GM19023 (cell line): ENCODE results near the gene CNPY3.
A peak's percentile ranks its signal among the peaks of the same experiment; 100 is the strongest.

Experiments
- ATAC-seq: cut with Tn5 transposase; IDR thresholded peaks from one replicate; pipeline ENCODE4 v1.9.1; 2021; ENCODE audit warnings: mild to moderate bottlenecking, moderate library complexity; ENCODE audit not compliant: unreplicated experiment

Gene CNPY3

DNA sequence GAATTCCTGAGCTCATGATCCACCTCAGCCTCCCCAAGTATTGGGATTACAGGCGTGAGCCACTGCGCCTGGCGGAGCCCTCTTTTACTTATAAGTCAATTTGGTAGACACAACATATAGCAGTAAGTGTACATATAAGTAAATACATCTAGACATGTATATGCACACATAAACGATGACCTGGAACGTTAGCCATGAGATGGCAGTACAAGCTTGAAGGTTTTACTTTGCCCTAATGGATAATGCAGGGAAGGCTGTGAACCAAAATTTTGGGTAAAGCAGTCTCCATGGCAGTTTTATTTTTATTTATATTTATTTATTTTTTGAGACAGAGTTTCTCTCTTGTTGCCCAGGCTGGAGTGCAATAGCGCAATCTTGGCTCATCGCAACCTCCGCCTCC is 28.8 kb downstream of the CNPY3 start:
- no peak for ATAC-seq

DNA sequence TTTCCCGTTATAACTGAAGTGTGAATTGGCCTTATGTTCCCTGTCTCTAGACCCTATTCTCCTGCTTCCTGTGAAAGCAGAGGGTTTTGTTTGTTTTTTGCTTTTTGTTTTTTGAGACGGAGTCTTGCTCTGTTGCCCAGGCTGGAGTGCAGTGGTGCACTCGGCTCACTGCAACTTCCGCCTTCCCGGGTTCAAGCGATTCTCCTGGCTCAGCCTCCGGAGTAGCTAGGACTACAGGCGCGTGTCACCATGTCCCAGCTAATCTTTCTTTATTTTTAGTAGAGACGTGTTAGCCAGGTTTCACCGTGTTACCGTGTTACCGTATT is 30.6 kb downstream of the CNPY3 start:
- no peak for ATAC-seq

DNA sequence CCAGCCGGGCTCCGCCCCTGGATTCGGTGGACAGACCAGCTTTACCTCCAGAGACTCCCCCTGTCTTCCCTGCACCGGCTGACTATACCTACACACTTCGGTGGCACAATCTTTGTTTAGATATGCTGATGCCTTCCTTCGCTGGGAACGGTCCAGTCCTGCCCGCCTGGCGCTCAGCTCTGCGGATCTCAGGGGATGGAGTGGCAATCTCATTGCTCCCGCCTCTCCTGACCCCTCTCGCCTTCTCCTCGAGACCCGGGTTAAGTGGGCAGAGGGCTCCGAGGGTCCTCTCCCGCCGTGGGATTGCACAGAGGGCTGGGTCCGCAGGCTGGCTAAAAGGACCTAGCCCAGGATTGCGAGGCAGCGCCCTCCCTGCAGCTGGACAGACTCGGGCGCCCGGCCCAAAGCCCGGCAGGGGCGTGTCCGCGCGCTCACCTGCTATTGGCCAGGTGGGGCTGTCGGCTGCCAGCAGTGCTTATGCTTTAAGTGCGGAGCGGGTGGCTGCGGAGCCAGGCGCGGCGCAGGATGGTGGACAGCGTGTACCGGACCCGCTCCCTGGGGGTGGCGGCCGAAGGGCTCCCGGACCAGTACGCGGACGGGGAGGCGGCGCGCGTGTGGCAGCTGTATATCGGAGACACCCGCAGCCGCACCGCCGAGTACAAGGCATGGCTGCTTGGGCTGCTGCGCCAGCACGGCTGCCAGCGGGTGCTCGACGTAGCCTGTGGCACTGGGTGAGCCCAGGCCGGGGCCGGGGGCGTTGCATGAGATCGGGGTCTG is 31.2 kb downstream of the CNPY3 start, which contains the start of gene GNMT:
Gene GNMT (plus strand): TSS at position 512 of the 777 bp plus-strand sequence. CDS start 14 bp downstream, at position 526.
- no peak for ATAC-seq

DNA sequence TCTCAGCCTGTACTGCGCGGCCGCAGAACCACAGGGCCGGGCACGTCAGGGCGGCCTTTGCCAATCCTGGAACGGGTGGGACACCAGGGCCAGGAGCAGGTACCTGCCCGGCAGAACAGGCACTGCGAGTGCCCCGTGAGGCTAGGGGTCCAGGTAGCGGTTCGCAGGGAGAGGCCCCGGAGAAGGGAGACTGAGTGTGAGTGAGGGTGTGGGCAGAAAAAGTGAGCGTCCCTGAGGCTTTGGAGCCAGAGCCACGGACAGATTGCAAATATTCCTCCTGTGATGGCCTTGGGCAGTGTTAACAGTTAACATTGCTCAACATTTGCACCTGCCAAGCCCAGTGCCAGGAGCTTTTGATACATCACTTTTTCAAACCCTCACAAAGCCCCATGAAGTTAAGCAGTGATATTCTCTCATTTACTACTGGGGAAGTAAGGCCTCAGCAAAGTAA is 31.8 kb downstream of the CNPY3 start:
- no peak for ATAC-seq

DNA sequence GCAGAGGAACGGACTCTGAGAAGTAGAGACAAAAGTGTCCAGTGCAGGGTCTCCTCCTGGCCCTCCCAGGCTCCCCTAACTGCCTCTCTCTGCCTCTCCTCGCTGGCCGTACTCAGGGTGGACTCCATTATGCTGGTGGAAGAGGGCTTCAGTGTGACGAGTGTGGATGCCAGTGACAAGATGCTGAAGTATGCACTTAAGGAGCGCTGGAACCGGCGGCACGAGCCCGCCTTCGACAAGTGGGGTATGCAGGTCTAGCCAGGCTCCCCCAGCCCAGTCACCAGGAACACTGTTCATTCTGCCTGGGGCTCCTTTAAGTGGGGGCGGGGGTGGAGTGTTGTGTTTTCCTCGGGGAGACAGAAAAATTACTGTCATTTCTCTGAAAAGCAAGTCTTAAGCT is 32.8 kb downstream of the CNPY3 start:
- no peak for ATAC-seq

DNA sequence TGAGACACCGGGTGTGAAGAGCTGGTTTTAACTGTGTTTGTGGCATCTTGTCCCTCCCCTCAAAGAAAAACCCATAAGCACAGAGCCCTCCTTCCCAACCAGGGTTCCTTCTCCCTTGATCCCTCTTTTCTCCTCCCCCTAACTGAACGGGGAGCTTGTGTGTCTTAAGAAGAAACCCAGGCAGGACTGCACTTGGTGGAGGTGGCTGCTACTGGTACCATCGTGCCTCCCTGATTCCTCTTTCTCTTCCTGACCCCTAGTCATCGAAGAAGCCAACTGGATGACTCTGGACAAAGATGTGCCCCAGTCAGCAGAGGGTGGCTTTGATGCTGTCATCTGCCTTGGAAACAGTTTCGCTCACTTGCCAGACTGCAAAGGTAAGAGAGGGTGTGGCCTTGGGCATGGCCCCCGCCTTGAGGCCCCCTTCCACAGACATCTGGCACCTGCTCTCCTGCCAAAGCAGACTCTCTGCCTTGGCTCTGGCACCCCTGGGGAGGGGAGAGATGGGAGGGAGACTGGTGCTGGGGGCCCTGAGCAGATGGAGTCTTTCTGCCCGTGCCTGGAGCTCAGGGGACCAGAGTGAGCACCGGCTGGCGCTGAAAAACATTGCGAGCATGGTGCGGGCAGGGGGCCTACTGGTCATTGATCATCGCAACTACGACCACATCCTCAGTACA is 33.4 kb downstream of the CNPY3 start:
- ATAC-seq = no peak

DNA sequence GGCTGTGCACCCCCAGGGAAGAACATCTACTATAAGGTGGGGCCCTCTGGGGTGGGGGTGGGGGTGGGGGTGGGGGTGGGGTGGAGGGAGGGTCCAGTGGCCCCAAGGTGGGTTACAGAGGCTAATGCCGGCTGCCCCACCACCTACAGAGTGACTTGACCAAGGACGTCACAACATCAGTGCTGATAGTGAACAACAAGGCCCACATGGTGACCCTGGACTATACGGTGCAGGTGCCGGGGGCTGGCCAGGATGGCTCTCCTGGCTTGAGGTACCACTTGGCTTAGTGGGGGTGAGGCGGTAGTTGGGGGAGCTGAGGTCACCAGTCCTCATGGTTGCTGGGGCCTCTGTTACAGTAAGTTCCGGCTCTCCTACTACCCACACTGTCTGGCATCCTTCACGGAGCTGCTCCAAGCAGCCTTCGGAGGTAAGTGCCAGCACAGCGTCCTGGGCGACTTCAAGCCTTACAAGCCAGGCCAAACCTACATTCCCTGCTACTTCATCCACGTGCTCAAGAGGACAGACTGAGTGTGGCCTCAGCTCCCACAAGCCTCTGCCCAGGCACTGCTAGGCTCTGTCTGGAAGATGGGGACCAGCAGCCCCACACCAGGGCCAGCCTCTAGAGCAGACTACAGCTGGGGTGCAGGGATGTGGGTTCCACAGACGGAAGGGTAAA is 34.0 kb downstream of the CNPY3 start:
- ATAC-seq = no peak

DNA sequence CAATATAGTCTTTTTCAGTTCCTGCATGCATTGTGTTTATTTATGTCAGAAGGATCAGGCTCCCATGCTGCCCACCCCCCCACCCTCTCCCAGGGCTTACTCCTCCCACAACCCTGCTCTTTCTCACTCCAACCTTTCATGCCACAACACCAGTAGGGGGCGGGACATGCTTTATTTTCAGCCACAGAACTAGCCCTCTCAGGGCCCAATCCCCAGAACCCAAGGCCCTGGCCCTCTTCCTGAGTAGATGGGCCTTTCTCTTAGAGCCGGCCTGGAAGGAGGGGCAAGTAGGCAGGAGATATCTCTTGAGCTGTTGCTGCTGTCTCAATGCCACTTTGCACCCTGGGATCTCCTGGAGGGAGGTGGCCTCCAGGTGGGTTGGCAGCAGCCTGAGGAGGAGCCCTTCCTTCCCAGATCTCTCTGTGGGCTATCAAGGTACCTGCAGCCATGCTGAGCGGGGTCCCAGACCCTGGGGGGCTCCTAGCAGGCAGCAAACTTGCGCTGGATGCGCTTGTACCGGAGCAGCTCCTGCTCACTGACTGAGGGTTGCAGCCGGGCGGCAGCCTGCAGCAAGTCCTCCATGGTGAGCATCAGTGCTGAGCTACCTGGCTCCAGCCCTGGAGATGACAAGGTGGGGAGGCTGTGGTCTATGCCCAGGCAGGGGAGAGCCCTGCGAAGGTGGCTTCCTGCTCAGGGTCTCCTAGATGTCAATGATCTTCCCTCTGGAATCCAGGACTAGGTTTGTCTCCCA is 34.8 kb downstream of the CNPY3 start:
- no peak for ATAC-seq

DNA sequence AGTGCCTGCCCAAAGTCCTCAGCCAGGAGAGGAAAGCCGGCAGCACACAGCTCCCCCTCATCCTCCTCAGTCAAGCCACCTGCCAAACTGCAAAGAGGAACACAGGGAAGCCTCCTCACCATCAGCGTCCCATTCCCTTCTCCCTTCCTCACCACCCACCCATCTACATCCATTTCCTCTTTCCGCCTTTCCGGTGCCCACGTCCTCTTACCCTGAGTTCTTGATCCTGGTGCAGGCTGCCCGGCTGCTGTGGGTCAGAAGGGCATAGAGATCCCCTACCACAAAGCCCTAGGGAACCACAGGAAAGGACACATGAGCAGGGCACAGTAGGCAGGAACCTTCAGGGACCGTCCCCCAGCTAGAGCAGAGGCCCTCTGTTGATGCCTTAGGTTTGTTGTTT is 37.3 kb downstream of the CNPY3 start:
- ATAC-seq = no peak

DNA sequence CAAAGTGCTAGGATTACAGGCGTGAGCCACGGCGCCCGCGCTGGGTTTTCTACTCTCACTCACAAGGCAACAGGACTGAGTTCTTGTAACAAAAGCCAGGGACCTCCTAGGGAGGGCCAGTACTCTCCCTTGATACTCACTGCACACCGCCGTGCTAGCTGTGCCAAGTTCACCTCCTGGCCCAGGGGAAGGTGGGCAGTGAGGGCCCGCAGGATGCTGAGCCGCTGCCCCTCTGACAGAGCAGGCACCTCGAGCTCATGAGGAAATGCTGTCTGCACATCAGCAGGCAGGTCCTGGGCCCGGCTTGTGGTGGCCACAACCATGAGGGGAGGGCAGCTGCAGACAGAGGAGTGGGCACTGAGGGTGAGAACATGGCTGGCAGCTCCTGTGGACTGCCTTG is 37.9 kb downstream of the CNPY3 start:
- ATAC-seq = no peak

DNA sequence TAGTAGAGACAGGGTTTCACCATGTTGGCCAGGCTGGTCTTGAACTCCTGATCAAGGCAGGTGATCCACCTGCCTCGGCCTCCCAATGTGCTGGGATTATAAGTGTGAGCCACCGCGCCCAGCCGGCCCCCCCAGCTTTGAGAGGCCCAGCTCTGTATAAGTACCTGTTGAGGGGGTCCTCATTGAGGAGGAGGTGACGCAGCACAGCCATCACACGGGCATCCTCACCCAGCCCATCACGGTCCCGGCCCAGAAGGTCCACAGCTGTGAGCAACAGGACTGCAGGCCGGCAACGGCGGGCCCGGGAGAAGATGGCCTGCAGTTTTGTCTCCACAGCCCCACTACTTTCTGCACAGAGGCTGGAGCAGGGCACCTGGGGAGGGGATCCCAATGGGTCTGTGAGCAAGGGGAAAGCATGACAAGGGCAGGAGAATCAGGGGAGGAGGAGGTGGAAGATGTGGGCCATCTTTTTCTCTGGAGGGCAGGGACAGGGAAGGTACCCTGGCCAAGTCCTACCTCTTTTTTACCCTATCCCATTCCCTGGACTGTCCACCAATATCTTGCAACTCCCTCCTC is 38.9 kb downstream of the CNPY3 start:
- ATAC-seq = no peak

DNA sequence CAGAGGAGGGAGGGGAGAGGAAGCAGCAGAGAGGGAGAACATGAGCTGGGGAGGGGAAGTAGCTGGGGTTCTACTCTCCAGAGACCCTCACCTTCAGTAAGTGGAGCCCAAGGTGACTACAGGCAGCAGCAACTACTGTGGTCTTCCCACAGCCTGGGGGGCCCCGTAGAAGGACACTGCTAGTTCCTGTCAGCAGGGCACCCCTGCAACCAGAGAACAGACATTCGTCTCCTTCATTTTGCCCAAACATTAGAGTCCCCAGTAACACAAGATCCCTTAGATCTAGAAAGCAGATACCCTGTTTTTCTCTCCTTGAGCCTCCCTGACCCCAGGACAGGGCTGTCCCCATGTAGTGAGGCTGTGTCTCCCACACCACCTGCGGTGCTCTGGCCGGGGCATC is 39.5 kb downstream of the CNPY3 start:
- no peak for ATAC-seq

DNA sequence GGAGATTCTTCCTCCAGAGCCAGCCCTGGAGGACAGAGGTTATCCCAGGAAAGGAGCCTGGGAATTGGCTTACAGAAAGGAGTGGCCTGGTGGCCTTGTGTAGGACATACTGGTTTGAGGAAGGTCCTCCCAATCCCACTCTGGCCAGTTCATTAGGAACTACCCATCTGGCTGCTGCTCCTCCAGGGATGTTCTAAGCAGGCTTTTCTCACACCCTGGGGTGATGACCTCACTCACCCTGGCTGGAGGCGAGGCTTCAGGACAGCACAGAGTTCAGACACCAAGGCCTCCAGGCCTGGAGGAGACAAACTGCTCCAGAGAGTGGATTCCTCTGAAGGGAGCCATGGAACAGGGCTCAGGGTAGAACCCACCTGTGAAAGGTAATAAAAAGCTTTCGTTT is 40.2 kb downstream of the CNPY3 start:
- ATAC-seq = no peak

DNA sequence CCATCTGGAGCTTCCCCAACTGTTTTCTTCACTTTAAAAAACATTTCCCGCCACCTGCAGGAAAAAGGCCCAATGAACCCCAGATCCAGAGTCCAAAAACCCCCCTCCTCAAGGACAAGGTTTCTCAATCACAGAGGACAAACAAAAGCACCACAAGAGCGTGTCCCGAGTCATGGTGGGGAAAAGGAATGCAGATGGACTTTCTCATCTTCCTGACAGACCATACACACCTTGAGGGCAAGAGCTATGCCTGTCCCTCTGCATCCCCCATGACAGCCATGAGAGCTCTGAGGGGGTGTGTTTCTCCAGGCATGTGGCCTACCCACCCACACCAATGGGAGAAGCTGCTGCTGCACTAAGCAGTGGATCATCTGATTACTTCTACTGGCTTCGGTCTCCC is 40.7 kb downstream of the CNPY3 start:
- no peak for ATAC-seq

DNA sequence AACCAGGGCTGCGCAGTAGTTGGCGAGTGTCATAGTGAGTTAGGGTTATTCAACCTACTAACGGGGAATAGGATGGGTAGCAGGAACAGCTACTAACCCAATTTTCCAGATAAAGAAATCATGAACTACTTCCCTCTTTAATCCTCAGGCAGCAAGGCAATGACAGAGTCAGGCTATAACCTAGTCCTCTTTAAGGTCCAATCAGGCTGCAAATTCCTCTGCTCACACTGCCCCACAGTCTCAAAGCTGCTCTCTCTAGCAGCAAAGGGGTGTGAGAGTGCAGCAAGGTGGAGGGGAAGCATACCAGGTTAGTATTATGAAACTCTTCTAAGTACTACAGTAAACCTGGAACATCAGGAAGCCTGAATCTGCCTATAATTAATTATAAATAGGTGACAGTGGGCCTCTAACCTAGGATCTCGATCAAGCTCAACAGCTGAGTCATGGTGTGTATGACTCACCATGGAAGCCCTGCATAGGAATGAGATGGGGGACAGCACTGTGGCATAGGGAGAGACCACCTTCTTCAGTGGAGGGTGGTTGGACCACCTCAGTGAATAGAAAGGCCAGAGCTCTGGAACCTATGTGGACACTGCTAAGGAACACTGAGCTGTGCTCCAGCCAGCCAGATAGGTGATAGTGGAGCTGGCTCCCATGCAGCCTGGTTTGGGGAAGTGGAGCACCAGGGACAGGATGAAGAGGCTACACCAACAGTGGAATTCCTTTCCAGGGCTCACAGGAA is 41.8 kb downstream of the CNPY3 start:
- ATAC-seq = no peak

DNA sequence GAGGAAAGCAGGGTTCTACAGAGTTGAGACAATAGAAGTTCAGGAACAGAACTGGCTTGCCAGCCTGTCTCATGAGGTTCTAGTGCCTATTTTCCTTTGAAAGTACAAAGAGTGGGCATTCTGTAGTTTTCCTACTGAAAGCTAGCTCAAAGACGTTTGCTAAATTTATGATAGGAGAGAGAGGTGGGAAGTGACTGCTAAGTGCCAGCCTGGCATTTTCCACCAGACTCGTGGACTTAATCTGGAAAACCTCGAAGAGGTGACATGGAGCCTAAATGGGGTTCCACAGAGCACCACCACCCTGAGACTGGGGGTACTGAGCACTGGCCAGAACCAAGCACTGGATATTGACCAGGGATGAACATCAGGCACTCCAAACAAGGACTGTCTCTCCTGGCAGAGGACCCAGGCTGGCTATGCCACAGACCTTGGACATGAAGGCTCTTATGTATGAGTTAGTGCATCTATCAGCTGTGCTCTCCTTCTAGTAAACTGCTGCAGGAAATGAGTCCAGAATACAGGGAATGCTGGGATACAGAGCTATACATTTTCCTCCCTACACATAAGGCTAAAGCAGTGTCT is 42.6 kb downstream of the CNPY3 start:
- ATAC-seq = no peak

DNA sequence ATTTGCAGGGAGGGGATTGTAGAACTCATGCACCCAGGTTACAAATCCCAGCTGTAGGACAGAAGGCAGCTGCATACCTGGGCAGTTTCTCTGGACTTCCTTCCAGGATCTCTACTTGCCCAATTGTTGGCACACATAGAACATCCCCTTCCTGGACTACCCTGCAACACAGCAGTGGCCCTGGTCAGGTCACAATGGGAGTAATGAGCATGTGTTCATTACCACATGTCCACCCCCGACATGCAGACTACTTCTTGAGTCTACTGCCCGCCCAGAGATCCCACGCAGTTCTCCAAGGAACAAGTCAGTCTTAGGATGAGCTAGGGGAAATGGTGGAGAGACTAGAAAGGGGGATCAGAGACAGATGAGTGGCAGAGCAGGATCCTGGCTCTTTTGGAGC is 44.6 kb downstream of the CNPY3 start:
- no peak for ATAC-seq

DNA sequence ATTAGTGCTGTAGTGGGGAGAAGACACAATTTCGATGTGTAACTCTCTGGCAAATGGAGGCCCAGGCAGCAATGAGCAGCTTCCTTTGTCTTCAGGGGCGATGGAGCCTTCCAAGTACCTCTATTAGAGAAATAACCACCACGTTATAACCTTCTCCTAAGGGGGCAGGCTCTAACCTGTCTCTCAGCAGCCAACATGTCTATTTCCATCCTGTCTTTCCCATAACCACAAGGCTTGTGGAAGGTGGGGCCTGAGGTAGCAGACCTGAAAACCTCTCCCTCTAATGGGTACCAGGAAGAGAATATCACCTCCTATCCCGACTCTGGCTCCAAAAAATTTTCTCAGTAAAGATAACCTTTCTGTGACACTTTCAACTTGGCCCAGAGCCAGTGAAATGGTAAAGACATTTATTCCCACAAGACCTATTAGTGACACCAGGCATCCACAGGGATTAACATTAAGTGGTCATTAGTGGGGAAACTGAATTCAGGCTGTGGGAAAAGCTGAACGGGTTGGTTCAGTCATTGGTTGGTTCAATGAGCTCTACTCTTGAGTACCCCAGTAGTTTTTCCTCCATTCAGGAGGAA is 45.7 kb downstream of the CNPY3 start:
- ATAC-seq = no peak

DNA sequence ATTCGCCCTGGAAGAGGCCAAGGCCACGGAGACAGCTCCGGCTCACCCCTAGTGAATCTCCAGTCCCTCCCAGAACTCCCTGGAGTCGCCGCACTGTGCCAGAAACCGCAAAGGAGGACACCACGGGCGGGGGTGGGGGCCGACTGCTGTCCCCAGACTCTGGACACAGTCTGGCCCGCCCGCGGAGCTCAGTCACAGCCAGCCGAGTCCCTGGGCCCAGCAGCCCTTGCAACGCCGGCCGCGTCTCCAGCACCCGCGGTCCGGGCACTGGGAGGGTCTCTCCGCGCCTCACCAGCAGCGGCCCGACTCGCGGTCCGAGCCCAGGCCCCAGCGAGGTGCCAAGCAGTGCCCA is 49.2 kb downstream of the CNPY3 start:
- peak; percentile 22 for ATAC-seq
